ENCODE results near the gene POLE.

- TF ChIP-seq XRCC4 (IDR thresholded peaks at IDR 0.05; ENCODE audit: extremely low read depth, insufficient read depth, insufficient read length) (no peak), CTCF (IDR thresholded peaks at IDR 0.05 in 2 of 3, conservative IDR thresholded peaks at IDR 0.05 in 1 of 3; ENCODE audit: insufficient read depth in 2 of 3, low read depth in 1 of 3, low read length in 3 of 3) (no peak), POLR2A (conservative IDR thresholded peaks at IDR 0.05) (no peak), ESRRA (IDR thresholded peaks at IDR 0.05; ENCODE audit: borderline replicate concordance, low read depth) (no peak), ZNF707 (CRISPR knock-in tag; conservative IDR thresholded peaks at IDR 0.05) (no peak), NR0B1 (IDR thresholded peaks at IDR 0.05; ENCODE audit: partially characterized antibody) (no peak), CCAR2 (IDR thresholded peaks at IDR 0.05; ENCODE audit: low read depth, low read length) (no peak)
Observed at GRCh38 chr12:132618683-132619043, 68.5 kb downstream of the POLE start, which contains the start of gene P2RX2.
